ENCODE results near the gene TBC1D9. TPM values are rescaled to one million over a fixed set of nuclear protein-coding genes. Genes with fewer than 3 reads are reported as not detected.
"Not testable (repeated sequence)": the region's sequence is repeated elsewhere in the genome, so short reads cannot be mapped to it uniquely, and the experiment has no call there.

Gene TBC1D9
- polyA plus RNA-seq, 1 donor = 13.8 TPM

GRCh38 chr4:140753329-140753728, 2.9 kb downstream of the TBC1D9 start:
- no peak for DNase-seq (ENCODE audit: low read depth)

GRCh38 chr4:140752291-140753068, 3.7 kb downstream of the TBC1D9 start:
- no peak for DNase-seq (ENCODE audit: low read depth)

GRCh38 chr4:140750470-140750869, 5.7 kb downstream of the TBC1D9 start:
- DNase-seq (ENCODE audit: low read depth) = no peak

- no peak for DNase-seq (ENCODE audit: low read depth)
These were observed 8.0 kb downstream of the TBC1D9 start for GRCh38 chr4:140748171-140748570.

GRCh38 chr4:140746546-140746945, 9.6 kb downstream of the TBC1D9 start:
- DNase-seq (ENCODE audit: low read depth) = not testable (repeated sequence)

- no peak for DNase-seq (ENCODE audit: low read depth)
These were observed 11.8 kb downstream of the TBC1D9 start for GRCh38 chr4:140744421-140744820.

GRCh38 chr4:140743194-140743931, 12.8 kb downstream of the TBC1D9 start:
- no peak for DNase-seq (ENCODE audit: low read depth)

GRCh38 chr4:140742838-140743193, 13.4 kb downstream of the TBC1D9 start:
- no peak for DNase-seq (ENCODE audit: low read depth)

GRCh38 chr4:140740906-140741670, 15.1 kb downstream of the TBC1D9 start:
- no peak for DNase-seq (ENCODE audit: low read depth)

GRCh38 chr4:140740422-140740821, 15.8 kb downstream of the TBC1D9 start:
- no peak for DNase-seq (ENCODE audit: low read depth)

- DNase-seq (ENCODE audit: low read depth) = no peak
These were observed 16.2 kb downstream of the TBC1D9 start for GRCh38 chr4:140739971-140740370.

GRCh38 chr4:140738139-140738538, 18.0 kb downstream of the TBC1D9 start:
- DNase-seq (ENCODE audit: low read depth) = no peak

- DNase-seq (ENCODE audit: low read depth) = no peak
These were observed 19.4 kb downstream of the TBC1D9 start for GRCh38 chr4:140736669-140737343.

- DNase-seq (ENCODE audit: low read depth) = no peak
These were observed 20.3 kb downstream of the TBC1D9 start for GRCh38 chr4:140735779-140736391.

- DNase-seq (ENCODE audit: low read depth) = no peak
These were observed 20.9 kb downstream of the TBC1D9 start for GRCh38 chr4:140735317-140735716.

- DNase-seq (ENCODE audit: low read depth) = no peak
These were observed 23.4 kb downstream of the TBC1D9 start for GRCh38 chr4:140732780-140733179.

- no peak for DNase-seq (ENCODE audit: low read depth)
These were observed 26.7 kb downstream of the TBC1D9 start for GRCh38 chr4:140729344-140730049.

GRCh38 chr4:140726776-140727500, 29.2 kb downstream of the TBC1D9 start:
- DNase-seq (ENCODE audit: low read depth) = no peak

- no peak for DNase-seq (ENCODE audit: low read depth)
These were observed 30.6 kb downstream of the TBC1D9 start for GRCh38 chr4:140725556-140725955.

GRCh38 chr4:140724760-140725159, 31.4 kb downstream of the TBC1D9 start:
- DNase-seq (ENCODE audit: low read depth) = no peak

All from forelimb muscle (tissue), 1 donor.